ENCODE data around the gene PAPPA. TPM values are rescaled to one million over a fixed set of nuclear protein-coding genes. Genes with fewer than 3 reads are reported as not detected.

Gene PAPPA
- total RNA-seq, 3 donors from 2014 or later (not counting 1 experiment from before 2014, with no cell fraction given), result not detected

DNA sequence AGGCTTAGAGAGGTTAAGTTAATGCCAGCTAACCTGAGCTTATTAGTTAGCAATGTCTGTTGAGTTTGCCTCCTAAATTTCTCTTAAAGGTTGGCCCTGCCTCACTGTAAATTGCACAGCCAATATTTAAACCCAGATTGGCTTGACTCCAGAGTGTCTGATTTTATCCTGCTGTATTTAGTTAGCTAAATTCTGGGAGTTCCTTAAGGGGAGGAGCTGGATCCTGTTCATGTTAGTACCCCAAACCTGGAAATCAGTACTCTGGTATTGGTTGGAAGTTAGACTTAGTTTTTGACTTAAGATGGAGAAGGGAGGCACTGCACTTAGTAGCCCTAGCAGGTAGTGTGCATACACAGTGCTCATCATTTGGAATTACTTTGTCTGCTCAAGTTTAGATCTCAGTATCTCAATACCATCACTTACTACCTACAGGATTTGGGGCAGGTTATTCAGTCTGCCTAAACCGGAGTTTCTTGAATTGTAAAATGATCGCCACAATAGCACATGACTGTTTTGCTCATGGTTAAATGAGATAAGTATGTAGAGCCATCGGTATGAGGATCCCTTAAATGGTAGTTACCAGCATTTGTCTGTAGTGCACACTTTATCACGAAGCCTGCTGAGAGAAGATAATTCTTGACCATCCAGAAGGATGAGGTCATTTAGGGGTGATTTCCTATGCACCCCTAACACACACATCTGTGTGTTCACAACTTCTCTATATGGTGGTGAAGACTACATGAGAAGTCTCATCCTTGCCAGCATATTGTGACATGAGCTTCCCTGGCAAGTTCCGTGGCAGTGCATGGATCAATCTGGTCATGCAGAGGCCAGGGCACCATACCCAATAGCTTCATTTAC, 268.8 kb downstream of the PAPPA start:
- ATAC-seq, result no peak
- 99% methylated on average over 4 of the region's 5 CpGs for WGBS (ENCODE audit: insufficient coverage)
- Mint-ChIP-seq H3K4me3 (no peak overlapping the region), H3K27ac (no peak overlapping the region), H3K27me3 (ENCODE audit: low read depth in 2 of 2) (no peaks in the 10 kb centered on the region), H3K36me3 (no peaks in the 10 kb centered on the region), H3K4me1 (no peaks in the 10 kb centered on the region), H3K9me3 (peaks cover 0 to 2% of the 10 kb centered on the region in 2 donors)
- H3K4me3 ChIP-seq (ENCODE audit: low read length), result no peak overlapping the region
- no peak for DNase-seq
- H3K9me3 ChIP-seq (ENCODE audit: control insufficient read depth, insufficient read depth, low read length), result no peaks in the 10 kb centered on the region
- H3K4me1 ChIP-seq (ENCODE audit: control insufficient read depth, insufficient read depth, low read length), result no peaks in the 10 kb centered on the region
- no peaks in the 10 kb centered on the region for H3K27me3 ChIP-seq (ENCODE audit: control insufficient read depth, insufficient read depth, low read length)
- H3K36me3 ChIP-seq (ENCODE audit: control insufficient read depth, insufficient read depth, low read length), result no peaks in the 10 kb centered on the region
- intact Hi-C loops (cut with micrococcal nuclease), result no loop called here
- TF ChIP-seq, protein P1, sequence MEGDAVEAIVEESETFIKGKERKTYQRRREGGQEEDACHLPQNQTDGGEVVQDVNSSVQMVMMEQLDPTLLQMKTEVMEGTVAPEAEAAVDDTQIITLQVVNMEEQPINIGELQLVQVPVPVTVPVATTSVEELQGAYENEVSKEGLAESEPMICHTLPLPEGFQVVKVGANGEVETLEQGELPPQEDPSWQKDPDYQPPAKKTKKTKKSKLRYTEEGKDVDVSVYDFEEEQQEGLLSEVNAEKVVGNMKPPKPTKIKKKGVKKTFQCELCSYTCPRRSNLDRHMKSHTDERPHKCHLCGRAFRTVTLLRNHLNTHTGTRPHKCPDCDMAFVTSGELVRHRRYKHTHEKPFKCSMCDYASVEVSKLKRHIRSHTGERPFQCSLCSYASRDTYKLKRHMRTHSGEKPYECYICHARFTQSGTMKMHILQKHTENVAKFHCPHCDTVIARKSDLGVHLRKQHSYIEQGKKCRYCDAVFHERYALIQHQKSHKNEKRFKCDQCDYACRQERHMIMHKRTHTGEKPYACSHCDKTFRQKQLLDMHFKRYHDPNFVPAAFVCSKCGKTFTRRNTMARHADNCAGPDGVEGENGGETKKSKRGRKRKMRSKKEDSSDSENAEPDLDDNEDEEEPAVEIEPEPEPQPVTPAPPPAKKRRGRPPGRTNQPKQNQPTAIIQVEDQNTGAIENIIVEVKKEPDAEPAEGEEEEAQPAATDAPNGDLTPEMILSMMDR (IDR thresholded peaks at IDR 0.05), result no peak
- no peak overlapping the region for H3K27ac ChIP-seq (ENCODE audit: low read length)

DNA sequence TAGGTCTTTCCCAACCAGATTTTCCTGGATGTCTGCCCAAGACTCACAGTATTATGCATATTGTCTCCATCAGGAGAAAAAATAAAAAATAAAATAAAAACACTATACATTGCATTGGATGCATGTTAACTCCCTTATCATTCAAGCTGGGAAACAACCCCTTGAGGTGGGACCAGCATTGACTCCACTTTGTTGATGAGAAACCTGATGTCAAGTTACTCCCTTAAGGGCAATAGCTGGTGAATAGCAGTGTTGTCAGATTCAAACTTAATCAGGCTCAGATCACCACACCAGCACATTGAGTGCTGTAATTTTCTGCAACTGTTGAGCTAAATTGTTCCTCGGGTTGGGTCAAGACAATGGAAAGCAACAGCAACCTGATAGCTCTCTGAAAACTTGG, 269.6 kb downstream of the PAPPA start:
- TF ChIP-seq, protein P1 (IDR thresholded peaks at IDR 0.05), result no peak
- Mint-ChIP-seq H3K4me3 (no peak overlapping the region), H3K27me3 (ENCODE audit: low read depth in 2 of 2) (no peaks in the 10 kb centered on the region), H3K9me3 (peaks cover 3 to 6% of the 10 kb centered on the region in 2 donors), H3K4me1 (no peaks in the 10 kb centered on the region), H3K27ac (no peak overlapping the region), H3K36me3 (no peaks in the 10 kb centered on the region)
- H3K4me3 ChIP-seq (ENCODE audit: low read length), result no peak overlapping the region
- H3K9me3 ChIP-seq (ENCODE audit: control insufficient read depth, insufficient read depth, low read length), result no peaks in the 10 kb centered on the region
- intact Hi-C loops (cut with micrococcal nuclease), result no loop called here
- WGBS (ENCODE audit: insufficient coverage), result 88% methylated on average over 1 of the region's 1 CpG
- H3K27ac ChIP-seq (ENCODE audit: low read length), result no peak overlapping the region
- ATAC-seq (no peak), DNase-seq (no peak)
- H3K27me3 ChIP-seq (ENCODE audit: control insufficient read depth, insufficient read depth, low read length), result no peaks in the 10 kb centered on the region
- H3K36me3 ChIP-seq (ENCODE audit: control insufficient read depth, insufficient read depth, low read length), result no peaks in the 10 kb centered on the region
- H3K4me1 ChIP-seq (ENCODE audit: control insufficient read depth, insufficient read depth, low read length), result no peaks in the 10 kb centered on the region

GRCh38 chr9:116425244-116425643, 271.7 kb downstream of the PAPPA start:
- no peak for DNase-seq
- no peaks in the 10 kb centered on the region for H3K9me3 ChIP-seq (ENCODE audit: control insufficient read depth, insufficient read depth, low read length)
- H3K27me3 Mint-ChIP-seq (ENCODE audit: low read depth in 2 of 2), result no peaks in the 10 kb centered on the region
- no peak overlapping the region for H3K27ac ChIP-seq (ENCODE audit: low read length)
- no peaks in the 10 kb centered on the region for H3K36me3 ChIP-seq (ENCODE audit: control insufficient read depth, insufficient read depth, low read length)
- no peaks in the 10 kb centered on the region for H3K4me1 Mint-ChIP-seq
- H3K4me1 ChIP-seq (ENCODE audit: control insufficient read depth, insufficient read depth, low read length), result no peaks in the 10 kb centered on the region
- H3K27ac Mint-ChIP-seq, result no peak overlapping the region
- no peak overlapping the region for H3K4me3 Mint-ChIP-seq
- WGBS (ENCODE audit: insufficient coverage), result 89% methylated on average over 2 of the region's 2 CpGs
- TF ChIP-seq, protein P1 (IDR thresholded peaks at IDR 0.05), result no peak
- intact Hi-C loops (cut with micrococcal nuclease), result no loop called here
- no peaks in the 10 kb centered on the region for H3K27me3 ChIP-seq (ENCODE audit: control insufficient read depth, insufficient read depth, low read length)
- no peaks in the 10 kb centered on the region for H3K36me3 Mint-ChIP-seq
- peaks cover 8 to 10% of the 10 kb centered on the region in 2 donors for H3K9me3 Mint-ChIP-seq
- ATAC-seq, result no peak
- no peak overlapping the region for H3K4me3 ChIP-seq (ENCODE audit: low read length)
